GM18867 (cell line): ENCODE data around the gene GUCA2A.

Experiments
- ATAC-seq: cut with Tn5 transposase; IDR thresholded peaks from one replicate; pipeline ENCODE4 v1.9.1; 2021; ENCODE audit warnings: mild to moderate bottlenecking, moderate library complexity; ENCODE audit not compliant: unreplicated experiment

GUCA2A gene

DNA sequence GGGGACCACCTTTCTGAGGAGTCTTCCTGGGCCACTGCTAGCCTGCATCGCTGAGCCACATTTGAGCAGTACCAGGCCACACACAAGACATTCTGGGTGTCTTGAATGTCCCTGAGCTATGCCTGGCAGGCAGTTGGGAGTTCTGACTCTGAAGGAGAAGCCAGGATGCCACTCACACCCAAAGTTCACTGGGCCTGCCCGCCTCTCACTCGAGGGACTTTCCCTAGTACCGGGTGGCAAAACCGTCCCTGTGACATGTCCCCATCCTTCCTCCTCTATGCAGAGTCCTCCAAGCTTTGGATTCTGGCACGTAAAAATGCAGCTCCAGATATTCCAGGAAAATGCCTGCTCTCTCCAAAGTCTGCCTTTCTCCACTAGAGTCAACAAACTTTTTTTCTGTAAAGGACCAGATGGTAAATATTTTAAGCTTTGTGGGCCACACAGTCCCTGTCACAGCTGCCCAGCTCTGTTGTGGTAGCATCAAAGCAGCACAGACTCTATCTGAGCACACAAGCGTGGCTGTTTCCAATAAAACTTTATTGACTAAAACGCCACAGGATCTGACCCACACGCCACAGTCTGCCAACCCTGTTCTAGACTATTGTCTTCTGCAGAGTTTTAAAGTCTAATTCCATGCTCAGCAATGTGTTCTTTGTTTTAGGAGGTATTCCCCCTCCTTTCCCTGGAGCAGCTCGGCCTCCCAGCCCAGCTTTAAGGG lies 30.6 kb downstream of the GUCA2A start:
- no peak for ATAC-seq

- no peak for ATAC-seq
These were observed 31.2 kb downstream of the GUCA2A start for GRCh38 chr1:42133390-42133789.

DNA sequence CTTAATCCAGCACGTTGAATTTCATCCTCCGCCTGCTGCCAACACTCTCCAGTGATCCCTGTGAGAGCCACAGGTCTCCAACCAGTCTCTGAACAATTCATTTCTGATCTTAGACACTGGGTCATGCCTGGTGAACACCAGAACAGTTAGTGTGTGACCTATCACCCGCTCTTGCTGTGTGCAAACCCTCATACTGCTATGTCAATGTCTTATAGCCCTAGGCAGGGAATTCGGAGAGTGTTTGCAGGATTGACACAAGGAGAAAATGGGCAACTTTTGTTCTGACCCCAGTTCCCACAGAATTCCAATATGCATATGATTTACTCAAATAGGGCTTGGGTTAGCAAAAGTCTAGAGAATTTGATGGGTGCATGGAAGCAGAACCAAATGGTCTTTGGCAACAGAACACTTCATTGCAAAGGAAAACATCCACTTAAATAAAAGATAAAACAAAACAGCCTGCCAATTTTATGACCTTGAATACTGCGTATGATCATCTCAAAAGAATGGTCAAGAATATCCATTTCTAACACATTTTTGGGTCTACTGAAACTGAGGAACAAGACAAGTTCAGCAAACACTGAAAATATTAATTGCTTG lies 34.4 kb downstream of the GUCA2A start:
- no peak for ATAC-seq

- no peak for ATAC-seq
These were observed 35.6 kb downstream of the GUCA2A start for GRCh38 chr1:42128964-42129363.

- no peak for ATAC-seq
These were observed 36.0 kb downstream of the GUCA2A start for GRCh38 chr1:42128499-42128898.

- ATAC-seq: no peak
These were observed 36.8 kb downstream of the GUCA2A start for GRCh38 chr1:42127767-42128166.

- no peak for ATAC-seq
These were observed 39.0 kb downstream of the GUCA2A start for GRCh38 chr1:42125552-42125951.

- no peak for ATAC-seq
These were observed 42.1 kb downstream of the GUCA2A start for GRCh38 chr1:42122408-42122807.

GRCh38 chr1:42118125-42118524 lies 46.4 kb downstream of the GUCA2A start:
- ATAC-seq: no peak

DNA sequence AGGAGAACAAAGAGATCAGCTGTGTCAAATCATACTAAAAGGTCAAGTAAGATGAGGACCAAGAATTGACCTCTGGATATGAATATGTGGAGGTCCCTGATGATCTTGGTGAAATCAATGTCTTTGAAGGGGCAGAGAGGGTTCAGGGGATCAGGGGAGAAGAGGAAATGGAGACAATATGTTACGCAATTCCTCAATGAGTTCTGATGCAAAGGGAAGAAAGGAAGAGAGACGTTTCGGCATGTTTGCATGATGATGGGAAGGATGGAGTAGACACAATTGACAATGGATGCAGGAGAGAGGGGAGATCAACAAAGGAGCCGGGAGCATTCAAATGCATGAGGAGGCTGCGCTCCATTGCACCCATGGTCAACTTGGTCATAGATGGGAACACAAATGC lies 47.3 kb downstream of the GUCA2A start:
- ATAC-seq: no peak

DNA sequence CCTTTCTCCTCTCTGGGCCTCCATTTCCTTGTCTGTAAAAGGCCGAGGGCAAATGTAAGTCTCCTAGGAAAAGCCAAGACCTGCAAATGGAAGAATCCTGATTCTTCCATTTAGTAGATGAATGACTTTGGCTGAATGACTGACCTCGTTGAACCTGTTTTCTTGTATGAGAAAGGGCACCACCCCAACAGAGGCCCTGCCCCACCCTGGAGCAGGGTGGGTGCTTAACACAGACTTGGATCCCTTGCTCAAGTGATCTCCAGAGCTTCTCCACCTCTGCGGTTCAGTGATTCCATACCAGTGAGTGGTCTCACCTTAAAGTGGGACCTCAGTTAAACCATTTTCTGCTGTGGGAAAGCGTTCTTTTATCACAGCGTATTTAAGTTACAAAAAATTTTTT lies 50.3 kb downstream of the GUCA2A start:
- ATAC-seq: no peak
